Left cardiac atrium (tissue), 4 donors: ENCODE measurements around the gene AOC1. TPM values are rescaled to one million over a fixed set of nuclear protein-coding genes. Genes with fewer than 3 reads are reported as not detected.

Experiments
- ATAC-seq, 2 donors: fragments of 200-7000 bp; cut with Tn5 transposase; one replicate each; pipeline ENCODE4 v1.9.1; 2020; ENCODE audit warnings: mild to moderate bottlenecking in 2 of 2, moderate library complexity in 2 of 2
- DNase-seq: peaks from one replicate; pipeline ENCODE4 v3.0.0-alpha.2; 2020
- intact Hi-C, 2 donors: fragments of 100-400 bp; cut with DNase I; formaldehyde crosslinking; loops; one replicate each; pipeline versions ENCODE4 v1.14.1 to v1.15.1; 2022 to 2023
- total RNA-seq, 2 donors: library from RNA; stranded (reverse); fragmentation: NEBNext Ultra II Directional; extraction: Animal tissue kit (Norgen Biotek cat#: 25700); gene quantifications; one replicate each; pipeline ENCODE4 v1.2.1, GENCODE V29; 2021
- donor health status: DM: no; HTN: yes; CAD: no.
- donor health status: DM: no; HTN: yes; CAD: no; lungs with severe emphysema.
- donor health status: DM: yes; HTN: yes; CAD: no.
- donor health status: Dilated cardiomyopathy.

AOC1 gene
- total RNA-seq, 2 donors from 2014 or later = 0.21 to 0.37 TPM

GRCh38 chr7:150855476-150856302 lies 3.4 kb downstream of the AOC1 start:
- intact Hi-C loops = no loop called here
- ATAC-seq (no peak), DNase-seq (no peak)

GRCh38 chr7:150856303-150857275 lies 4.3 kb downstream of the AOC1 start:
- intact Hi-C loops = no loop called here
- ATAC-seq (no peak), DNase-seq (no peak)

GRCh38 chr7:150857276-150858055 lies 5.1 kb downstream of the AOC1 start:
- ATAC-seq (no peak), DNase-seq (no peak)
- intact Hi-C loops = no loop called here

- intact Hi-C loops = no loop called here
- no peak for ATAC-seq
Measured at GRCh38 chr7:150858236-150859197, 6.2 kb downstream of the AOC1 start.

GRCh38 chr7:150860291-150860977 lies 8.1 kb downstream of the AOC1 start:
- intact Hi-C loops = loop anchor here in 1 of 2 donors (5.0 kb wide), 1 partner anchor 83 kb away; no protein-coding TSS in a partner anchor
- peak; percentile 43 to 59 for ATAC-seq

More at GRCh38 chr7:150858236-150859197, 6.2 kb downstream of the AOC1 start:
- DNase-seq = no peak

GRCh38 chr7:150860978-150861295 lies 8.6 kb downstream of the AOC1 start:
- intact Hi-C loops = loop anchor here in 1 of 2 donors (5.0 kb wide), 1 partner anchor 84 kb away; no protein-coding TSS in a partner anchor
- DNase-seq (no peak), ATAC-seq (no peak)

More at GRCh38 chr7:150860291-150860977, 8.1 kb downstream of the AOC1 start:
- no peak for DNase-seq

GRCh38 chr7:150862356-150862755 lies 10.0 kb downstream of the AOC1 start:
- DNase-seq (no peak), ATAC-seq (no peak)
- intact Hi-C loops = loop anchor here in 1 of 2 donors (5.0 kb wide), 1 partner anchor 85 kb away; no protein-coding TSS in a partner anchor

- DNase-seq = no peak
- intact Hi-C loops = loop anchor here in 1 of 2 donors (5.0 kb wide), 1 partner anchor 87 kb away; no protein-coding TSS in a partner anchor
- ATAC-seq = no peak
Measured at GRCh38 chr7:150863946-150864345, 11.6 kb downstream of the AOC1 start.

- DNase-seq (no peak), ATAC-seq (no peak)
- intact Hi-C loops = no loop called here
Measured at GRCh38 chr7:150866932-150867564, 14.7 kb downstream of the AOC1 start.

GRCh38 chr7:150867605-150868004 lies 15.3 kb downstream of the AOC1 start:
- ATAC-seq = no peak
- intact Hi-C loops = no loop called here
- no peak for DNase-seq

GRCh38 chr7:150869467-150869866 lies 17.1 kb downstream of the AOC1 start:
- intact Hi-C loops = no loop called here

GRCh38 chr7:150871601-150872000 lies 19.3 kb downstream of the AOC1 start:
- no peak for ATAC-seq
- intact Hi-C loops = no loop called here
- no peak for DNase-seq

More at GRCh38 chr7:150869467-150869866, 17.1 kb downstream of the AOC1 start:
- ATAC-seq = no peak
- no peak for DNase-seq

GRCh38 chr7:150874401-150875198 lies 22.3 kb downstream of the AOC1 start:
- DNase-seq (no peak), ATAC-seq (no peak)
- intact Hi-C loops = loop anchor here in 1 of 2 donors (5.0 kb wide), 1 partner anchor 92 kb away; no protein-coding TSS in a partner anchor

- DNase-seq (no peak), ATAC-seq (no peak)
- intact Hi-C loops = loop anchor here (2.0 to 5.0 kb wide), 2 partner anchors 93 to 97 kb away; no protein-coding TSS in a partner anchor
Measured at GRCh38 chr7:150875791-150876190, 23.5 kb downstream of the AOC1 start.

GRCh38 chr7:150876817-150877526 lies 24.7 kb downstream of the AOC1 start:
- intact Hi-C loops = loop anchor here (2.0 to 5.0 kb wide), 2 partner anchors 95 to 98 kb away; no protein-coding TSS in a partner anchor
- DNase-seq (peak; percentile 62), ATAC-seq (peak; percentile 91 to 92)
